ENCODE results near the gene MMP14. TPM values are rescaled to one million over a fixed set of nuclear protein-coding genes. Genes with fewer than 3 reads are reported as not detected.

The MMP14 gene
- total RNA-seq, 6 experiments from 2014 or later = 8.7 to 26.0 (median 12.8) TPM

DNA sequence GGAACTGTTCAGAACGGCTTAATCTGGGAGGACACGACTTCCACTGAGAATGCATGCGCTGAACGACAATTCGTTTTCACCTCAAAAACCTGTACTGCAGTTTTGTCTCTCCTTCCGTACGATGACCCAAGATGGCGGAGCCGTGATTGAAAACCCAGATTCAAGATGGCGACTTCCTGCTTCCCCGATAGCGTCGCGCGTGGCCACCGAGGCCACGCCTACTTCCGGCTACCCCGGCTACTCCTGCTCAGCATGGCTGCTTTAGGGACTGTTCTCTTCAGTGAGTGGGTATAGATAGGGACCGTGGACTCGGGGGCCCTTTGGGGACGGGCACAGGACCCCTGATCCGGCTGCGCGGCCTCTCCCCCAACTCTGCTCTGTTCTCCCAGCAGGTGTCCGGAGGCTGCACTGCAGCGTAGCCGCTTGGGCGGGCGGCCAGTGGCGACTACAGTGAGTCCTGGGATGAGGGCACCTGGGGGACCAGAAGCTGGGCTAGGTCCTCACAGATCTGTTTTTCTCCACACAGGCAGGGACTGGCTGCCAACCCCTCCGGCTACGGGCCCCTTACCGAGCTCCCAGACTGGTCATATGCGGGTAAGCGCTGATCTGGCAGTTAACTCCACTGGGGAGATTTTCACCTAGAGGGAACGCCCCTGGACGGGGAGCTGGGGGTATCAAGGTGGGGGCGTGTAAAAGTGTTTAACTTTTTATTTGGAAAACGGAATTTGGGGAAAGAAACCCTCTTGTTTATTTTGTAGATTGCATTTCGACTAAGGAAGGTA is 6.5 kb upstream of the MMP14 start, which contains the start of gene MRPL52:
Gene MRPL52 (plus strand): TSS at position 227 of the 782 bp plus-strand sequence. CDS start 26 bp downstream, at position 253.
- peaks cover 0 to 18% (median 1%) of the 10 kb centered on the region in 4 donors for H3K36me3 ChIP-seq
- ATAC-seq (peak; percentile 98 to 99 (median 98)), DNase-seq (peak; percentile 90 to 93 (median 91))
- no peaks in the 10 kb centered on the region for H3K9me3 ChIP-seq
- WGBS (ENCODE audit: insufficient coverage, low coverage, low lambda C conversion rate, missing lambda C conversion rate) = 2% methylated on average over 23 of the region's 41 CpGs
- H3K27ac ChIP-seq = peak within 1 kb of the TSS; percentile 13 to 67 (median 53)
- H3K27me3 ChIP-seq = no peaks in the 10 kb centered on the region
- peaks cover 0 to 6% (median 3%) of the 10 kb centered on the region in 4 donors for H3K4me1 ChIP-seq
- peak within 1 kb of the TSS; percentile 81 to 96 (median 87) for H3K4me3 ChIP-seq
- intact Hi-C loops (cut with DNase I) = no loop called here
- peak; percentile 40 for TF ChIP-seq POLR2A (IDR thresholded peaks at IDR 0.05)
- TF ChIP-seq, protein P1, sequence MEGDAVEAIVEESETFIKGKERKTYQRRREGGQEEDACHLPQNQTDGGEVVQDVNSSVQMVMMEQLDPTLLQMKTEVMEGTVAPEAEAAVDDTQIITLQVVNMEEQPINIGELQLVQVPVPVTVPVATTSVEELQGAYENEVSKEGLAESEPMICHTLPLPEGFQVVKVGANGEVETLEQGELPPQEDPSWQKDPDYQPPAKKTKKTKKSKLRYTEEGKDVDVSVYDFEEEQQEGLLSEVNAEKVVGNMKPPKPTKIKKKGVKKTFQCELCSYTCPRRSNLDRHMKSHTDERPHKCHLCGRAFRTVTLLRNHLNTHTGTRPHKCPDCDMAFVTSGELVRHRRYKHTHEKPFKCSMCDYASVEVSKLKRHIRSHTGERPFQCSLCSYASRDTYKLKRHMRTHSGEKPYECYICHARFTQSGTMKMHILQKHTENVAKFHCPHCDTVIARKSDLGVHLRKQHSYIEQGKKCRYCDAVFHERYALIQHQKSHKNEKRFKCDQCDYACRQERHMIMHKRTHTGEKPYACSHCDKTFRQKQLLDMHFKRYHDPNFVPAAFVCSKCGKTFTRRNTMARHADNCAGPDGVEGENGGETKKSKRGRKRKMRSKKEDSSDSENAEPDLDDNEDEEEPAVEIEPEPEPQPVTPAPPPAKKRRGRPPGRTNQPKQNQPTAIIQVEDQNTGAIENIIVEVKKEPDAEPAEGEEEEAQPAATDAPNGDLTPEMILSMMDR (IDR thresholded peaks at IDR 0.05) = no peak

DNA sequence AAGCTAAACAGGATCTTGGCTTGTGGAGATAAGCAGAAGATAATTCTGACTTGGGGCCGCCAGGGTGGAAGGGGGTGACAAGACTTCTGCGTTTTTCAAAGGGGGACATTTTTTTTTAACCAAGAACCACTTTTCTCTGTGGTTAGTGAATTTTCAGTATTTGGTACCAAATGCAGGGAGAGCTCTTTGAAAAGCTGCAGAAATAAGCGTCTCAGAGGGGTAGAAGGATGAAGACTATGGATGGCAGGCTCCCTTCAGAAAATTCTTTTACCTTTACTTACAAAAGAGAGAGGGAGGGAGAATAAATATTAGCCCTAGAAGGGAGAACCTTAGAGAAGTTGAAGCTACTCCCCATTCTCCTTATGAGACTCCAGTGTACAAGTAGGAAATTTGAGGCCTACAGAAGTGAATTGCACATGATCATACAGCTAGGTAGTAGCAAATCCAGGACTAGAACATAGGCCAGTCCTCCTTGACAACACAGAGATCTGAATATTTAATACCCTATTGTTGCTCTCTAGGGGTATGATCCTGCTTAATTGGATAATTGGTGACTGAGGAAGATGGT is 5.9 kb upstream of the MMP14 start:
- Histone ChIP-seq H3K4me1 (peaks cover 0 to 6% (median 3%) of the 10 kb centered on the region in 4 donors), H3K4me3 (peak overlapping the region; percentile 81 to 96 (median 87)), H3K27ac (peak overlapping the region in 1 of 3 donors; percentile 13), H3K9me3 (no peaks in the 10 kb centered on the region), H3K36me3 (peaks cover 0 to 18% (median 1%) of the 10 kb centered on the region in 4 donors), H3K27me3 (no peaks in the 10 kb centered on the region)
- no peak for ATAC-seq
- intact Hi-C loops (cut with DNase I) = no loop called here
- no peak for TF ChIP-seq POLR2A (IDR thresholded peaks at IDR 0.05)
- TF ChIP-seq, protein P1 (IDR thresholded peaks at IDR 0.05) = no peak
- DNase-seq = no peak
- 22% methylated on average over 3 of the region's 3 CpGs for WGBS (ENCODE audit: insufficient coverage, low coverage, low lambda C conversion rate, missing lambda C conversion rate)

DNA sequence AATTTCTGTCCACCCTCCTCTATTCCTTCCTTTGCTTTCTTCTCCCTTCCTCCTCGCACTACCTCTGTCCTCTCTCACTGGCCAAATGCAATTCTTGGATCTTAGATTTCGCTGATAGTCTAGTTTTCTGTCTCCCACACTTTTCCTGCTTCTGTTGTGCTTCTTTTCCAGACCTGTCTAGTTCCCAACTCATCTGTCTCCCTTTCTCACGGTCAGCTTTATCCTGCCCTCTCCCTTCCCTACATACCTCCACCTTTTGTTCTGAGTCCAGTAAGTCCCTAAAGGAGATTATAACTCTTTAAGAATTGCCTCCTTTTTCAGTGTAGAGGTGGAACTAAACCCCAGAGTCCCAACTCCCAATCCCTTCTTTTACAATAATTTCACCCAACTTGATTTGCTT is 880 bp upstream of the MMP14 start:
- ATAC-seq = no peak
- 84% methylated on average over 3 of the region's 3 CpGs for WGBS (ENCODE audit: insufficient coverage, low coverage, low lambda C conversion rate, missing lambda C conversion rate)
- peaks cover 0 to 6% (median 2%) of the 10 kb centered on the region in 4 donors for H3K4me1 ChIP-seq
- H3K9me3 ChIP-seq = no peaks in the 10 kb centered on the region
- H3K27ac ChIP-seq = no peak overlapping the region
- DNase-seq = no peak
- intact Hi-C loops (cut with DNase I) = no loop called here
- peaks cover 0 to 18% (median 1%) of the 10 kb centered on the region in 4 donors for H3K36me3 ChIP-seq
- H3K4me3 ChIP-seq = no peak overlapping the region
- no peak for TF ChIP-seq POLR2A (IDR thresholded peaks at IDR 0.05)
- TF ChIP-seq, protein P1 (IDR thresholded peaks at IDR 0.05) = no peak
- H3K27me3 ChIP-seq = no peaks in the 10 kb centered on the region

DNA sequence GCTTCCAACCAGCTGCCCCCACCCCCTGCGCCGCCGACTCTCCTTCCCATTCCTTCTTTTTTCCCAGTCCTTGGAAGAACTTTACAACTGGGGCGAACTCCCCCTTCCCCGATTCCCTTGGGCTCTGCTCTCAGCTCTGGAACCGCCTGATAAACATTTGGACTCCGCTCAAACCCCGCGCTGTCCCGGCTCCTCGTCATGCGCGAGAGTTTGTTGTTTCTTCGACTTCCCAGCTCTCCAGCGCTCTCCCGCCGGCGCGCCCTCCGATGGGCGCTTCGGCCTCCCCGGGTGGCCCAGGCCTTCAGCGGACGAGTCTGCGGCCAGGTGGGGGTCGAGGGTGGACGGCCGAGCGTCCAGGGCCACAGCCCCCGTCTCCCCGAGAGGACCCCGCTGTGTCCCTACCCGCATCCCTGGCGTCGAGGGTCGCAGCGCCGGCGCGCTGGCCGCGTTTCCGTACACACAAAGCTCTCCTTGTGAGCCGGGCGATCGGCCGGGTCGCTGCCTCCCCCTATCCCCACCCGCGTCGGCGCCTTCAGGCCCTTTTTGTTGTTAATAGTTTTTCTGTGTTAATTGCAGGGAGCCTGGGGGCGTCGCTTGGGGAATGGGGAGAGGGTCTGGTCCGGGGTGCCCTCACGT is 847 bp downstream of the MMP14 start:
- WGBS (ENCODE audit: insufficient coverage, low coverage, low lambda C conversion rate, missing lambda C conversion rate) = 1% methylated on average over 31 of the region's 57 CpGs
- intact Hi-C loops (cut with DNase I) = no loop called here
- no peaks in the 10 kb centered on the region for H3K27me3 ChIP-seq
- TF ChIP-seq, protein P1 (IDR thresholded peaks at IDR 0.05) = no peak
- peak; percentile 8 for TF ChIP-seq POLR2A (IDR thresholded peaks at IDR 0.05)
- H3K9me3 ChIP-seq = no peaks in the 10 kb centered on the region
- H3K36me3 ChIP-seq = peaks cover 0 to 14% (median 1%) of the 10 kb centered on the region in 4 donors
- H3K4me3 ChIP-seq = peak overlapping the region; percentile 66 to 82 (median 70)
- H3K27ac ChIP-seq = peak overlapping the region; percentile 73 to 90 (median 84)
- DNase-seq = peak; percentile 58 to 65 (median 61)
- H3K4me1 ChIP-seq = peaks cover 0 to 3% (median 0%) of the 10 kb centered on the region in 4 donors
- ATAC-seq = peak; percentile 68 to 82 (median 76)
